Measurements from ENCODE around the gene KRIT1. TPM values are rescaled to one million over a fixed set of nuclear protein-coding genes. Genes with fewer than 3 reads are reported as not detected.

Gene KRIT1
- total and polyA plus RNA-seq, 7 donors = 12.4 to 31.7 (median 26.5) TPM

DNA sequence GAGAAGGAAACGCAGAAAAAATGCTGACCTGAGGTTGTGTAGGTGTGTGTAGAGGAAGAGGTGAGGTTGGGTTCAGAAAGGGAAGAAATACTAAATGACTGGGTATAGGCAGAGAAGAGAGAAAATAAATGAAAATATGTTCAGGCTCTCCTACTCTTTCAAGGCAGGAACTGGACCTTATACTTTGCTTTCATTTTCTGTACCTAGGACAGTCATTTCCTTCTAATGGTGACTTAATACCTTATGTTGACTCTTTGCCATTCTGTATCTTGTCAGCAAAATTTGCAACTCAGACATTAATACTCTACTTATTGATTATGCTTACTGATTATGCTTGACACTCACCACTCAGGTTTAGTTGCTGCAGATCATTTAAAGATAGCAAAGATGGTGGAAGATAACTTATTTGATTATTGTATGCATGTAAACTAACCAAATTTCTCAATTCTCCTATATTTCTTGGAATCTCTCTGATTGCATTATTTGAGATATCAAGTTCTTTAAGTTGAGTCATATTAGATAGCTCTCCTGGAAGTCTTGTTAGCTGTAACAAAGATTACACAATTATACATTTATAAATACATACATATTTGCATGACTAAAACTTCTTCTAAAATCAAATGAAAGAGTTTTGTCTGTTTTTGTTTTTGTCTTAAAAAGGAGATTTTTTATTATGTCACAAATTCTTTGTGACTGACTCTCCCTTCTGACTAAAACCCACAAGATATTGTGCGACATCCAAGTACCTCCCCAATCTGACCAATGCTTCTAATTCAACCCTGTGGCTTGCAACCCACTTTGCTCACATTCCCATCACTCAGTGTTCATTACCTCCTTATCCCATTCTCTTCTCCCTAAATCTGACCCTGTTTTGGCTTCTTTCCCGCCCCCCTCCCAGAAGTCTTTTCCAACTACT is 86.8 kb downstream of the KRIT1 start:
- ATAC-seq (no peak), DNase-seq (no peak)
- H3K27me3 ChIP-seq (ENCODE audit: insufficient read depth in 3 of 3, low read length in 2 of 3) = no peaks in the 10 kb centered on the region
- no peaks in the 10 kb centered on the region for H3K9me3 ChIP-seq
- TF ChIP-seq, protein P1, sequence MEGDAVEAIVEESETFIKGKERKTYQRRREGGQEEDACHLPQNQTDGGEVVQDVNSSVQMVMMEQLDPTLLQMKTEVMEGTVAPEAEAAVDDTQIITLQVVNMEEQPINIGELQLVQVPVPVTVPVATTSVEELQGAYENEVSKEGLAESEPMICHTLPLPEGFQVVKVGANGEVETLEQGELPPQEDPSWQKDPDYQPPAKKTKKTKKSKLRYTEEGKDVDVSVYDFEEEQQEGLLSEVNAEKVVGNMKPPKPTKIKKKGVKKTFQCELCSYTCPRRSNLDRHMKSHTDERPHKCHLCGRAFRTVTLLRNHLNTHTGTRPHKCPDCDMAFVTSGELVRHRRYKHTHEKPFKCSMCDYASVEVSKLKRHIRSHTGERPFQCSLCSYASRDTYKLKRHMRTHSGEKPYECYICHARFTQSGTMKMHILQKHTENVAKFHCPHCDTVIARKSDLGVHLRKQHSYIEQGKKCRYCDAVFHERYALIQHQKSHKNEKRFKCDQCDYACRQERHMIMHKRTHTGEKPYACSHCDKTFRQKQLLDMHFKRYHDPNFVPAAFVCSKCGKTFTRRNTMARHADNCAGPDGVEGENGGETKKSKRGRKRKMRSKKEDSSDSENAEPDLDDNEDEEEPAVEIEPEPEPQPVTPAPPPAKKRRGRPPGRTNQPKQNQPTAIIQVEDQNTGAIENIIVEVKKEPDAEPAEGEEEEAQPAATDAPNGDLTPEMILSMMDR (IDR thresholded peaks at IDR 0.05) = no peak
- no peaks in the 10 kb centered on the region for H3K36me3 ChIP-seq (ENCODE audit: insufficient read depth in 1 of 2, low read depth in 1 of 2)
- H3K4me3 ChIP-seq = no peak overlapping the region
- intact Hi-C loops (cut with DNase I) = no loop called here
- WGBS, 3 donors = 93 to 95% (median 94%) methylated on average over 3 of the region's 3 CpGs
- H3K27ac ChIP-seq = no peak overlapping the region
- H3K4me1 ChIP-seq = no peaks in the 10 kb centered on the region

DNA sequence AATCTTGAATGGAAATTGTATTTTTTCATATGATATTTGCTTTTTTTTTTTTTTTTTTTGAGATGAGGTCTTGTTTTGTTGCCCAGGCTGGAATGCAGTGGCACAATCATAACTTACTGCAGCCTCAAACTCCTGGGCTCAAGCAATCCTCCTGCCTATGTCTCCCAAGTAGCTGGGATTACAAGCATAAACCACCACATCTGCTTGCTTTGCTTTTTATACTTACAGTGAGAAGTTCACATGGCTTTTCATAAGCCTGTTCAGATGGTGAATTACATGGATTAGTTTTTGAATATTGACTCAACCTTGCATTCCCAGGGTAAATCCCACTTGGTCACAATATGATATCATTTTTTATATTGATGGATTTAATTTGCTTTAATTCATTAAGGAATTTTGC is 88.7 kb downstream of the KRIT1 start:
- Histone ChIP-seq H3K4me3 (no peak overlapping the region), H3K9me3 (no peaks in the 10 kb centered on the region), H3K27ac (no peak overlapping the region), H3K36me3 (ENCODE audit: insufficient read depth in 1 of 2, low read depth in 1 of 2) (no peaks in the 10 kb centered on the region), H3K4me1 (no peaks in the 10 kb centered on the region), H3K27me3 (ENCODE audit: insufficient read depth in 3 of 3, low read length in 2 of 3) (no peaks in the 10 kb centered on the region)
- DNase-seq (no peak), ATAC-seq (no peak)
- intact Hi-C loops (cut with DNase I) = no loop called here
- TF ChIP-seq, protein P1 (IDR thresholded peaks at IDR 0.05) = no peak

DNA sequence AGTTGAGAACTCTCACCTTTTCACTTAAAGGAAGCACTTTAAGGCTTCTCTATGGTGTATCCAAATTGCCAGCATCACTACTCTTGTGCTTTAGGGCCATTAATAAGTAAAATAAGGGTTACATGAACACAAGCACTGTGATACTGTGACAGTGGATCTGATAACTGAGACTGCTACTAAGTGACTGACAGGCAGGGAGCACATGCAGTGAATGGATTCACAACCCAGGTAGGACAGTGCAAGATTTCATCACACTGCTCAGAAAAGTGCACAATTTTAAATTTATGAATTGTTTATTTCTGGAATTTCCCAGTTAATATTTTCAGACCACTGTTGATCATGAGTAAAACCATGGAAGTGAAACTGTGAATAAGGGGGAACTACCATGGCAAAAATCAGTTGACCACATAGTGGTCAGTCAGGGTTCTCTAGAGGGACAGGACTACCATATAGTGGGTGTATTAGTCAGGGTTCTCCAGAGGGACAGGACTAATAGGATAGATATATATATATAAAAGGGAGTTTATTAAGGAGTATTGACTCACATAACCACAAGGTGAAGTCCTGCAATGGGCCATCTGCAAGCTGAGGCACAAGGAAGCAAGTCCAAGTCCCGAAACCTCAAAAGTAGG is 90.5 kb downstream of the KRIT1 start:
- WGBS, 3 donors = 95 to 100% (median 98%) methylated on average over 1 of the region's 1 CpG
- intact Hi-C loops (cut with DNase I) = no loop called here
- no peaks in the 10 kb centered on the region for H3K9me3 ChIP-seq

DNA sequence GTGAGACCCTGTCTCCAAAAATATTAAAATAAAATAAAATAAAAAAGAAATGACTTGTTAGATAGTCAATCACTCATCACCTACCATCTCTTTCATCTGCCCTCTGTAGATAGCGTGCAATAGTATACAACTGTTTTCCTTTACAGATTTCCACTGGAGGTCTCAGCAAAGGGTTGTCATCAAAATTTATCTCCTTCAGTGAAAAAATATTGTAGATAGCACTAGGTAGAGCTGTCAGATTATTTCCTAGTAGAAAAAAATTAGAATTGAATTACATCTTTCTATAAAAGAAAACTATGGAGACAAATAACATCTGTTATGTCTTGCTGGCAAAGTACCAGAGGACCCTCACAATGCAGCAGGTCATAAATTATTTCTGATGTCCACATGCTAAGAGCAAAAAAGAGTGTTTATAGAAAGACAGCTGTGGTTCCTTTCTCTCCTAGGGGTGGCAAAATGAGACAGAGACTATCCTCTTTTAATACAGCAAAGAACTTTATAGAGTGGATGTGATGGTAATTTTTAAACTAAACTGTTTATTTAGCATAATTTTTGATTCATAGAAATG is 95.2 kb downstream of the KRIT1 start:
- ATAC-seq = no peak
- Histone ChIP-seq H3K4me1 (no peaks in the 10 kb centered on the region), H3K27me3 (ENCODE audit: insufficient read depth in 3 of 3, low read length in 2 of 3) (no peaks in the 10 kb centered on the region), H3K27ac (no peak overlapping the region), H3K4me3 (no peak overlapping the region), H3K9me3 (no peaks in the 10 kb centered on the region), H3K36me3 (ENCODE audit: insufficient read depth in 1 of 2, low read depth in 1 of 2) (no peaks in the 10 kb centered on the region)
- TF ChIP-seq, protein P1 (IDR thresholded peaks at IDR 0.05) = no peak
- WGBS, 3 donors = 63 to 72% (median 70%) methylated on average over 1 of the region's 1 CpG
- intact Hi-C loops (cut with DNase I) = no loop called here
- no peak for DNase-seq

More for the DNA sequence above, 90.5 kb downstream of the KRIT1 start:
- H3K4me1 ChIP-seq = no peaks in the 10 kb centered on the region
- DNase-seq (no peak), ATAC-seq (no peak)
- H3K36me3 ChIP-seq (ENCODE audit: insufficient read depth in 1 of 2, low read depth in 1 of 2) = no peaks in the 10 kb centered on the region
- TF ChIP-seq, protein P1 (IDR thresholded peaks at IDR 0.05) = no peak
- no peak overlapping the region for H3K27ac ChIP-seq
- no peak overlapping the region for H3K4me3 ChIP-seq
- no peaks in the 10 kb centered on the region for H3K27me3 ChIP-seq (ENCODE audit: insufficient read depth in 3 of 3, low read length in 2 of 3)
